Hepatocyte (in vitro differentiated cells): ENCODE results near the gene CDHR1. TPM values are rescaled to one million over a fixed set of nuclear protein-coding genes. Genes with fewer than 3 reads are reported as not detected.
"Not testable (repeated sequence)": the region's sequence is repeated elsewhere in the genome, so short reads cannot be mapped to it uniquely, and the experiment has no call there.

ENCODE experiments used
- DNase-seq: peaks from one replicate; pipeline ENCODE4 v3.0.0-alpha.2; 2016; ENCODE audit warnings: low spot score
- H2AFZ ChIP-seq: fragments of 200-600 bp; sonication (generic); 2 replicates; pipeline ENCODE4 v1.6.0; 2016; ENCODE audit warnings: antibody characterized with exemption, mild to moderate bottlenecking
- H3K27ac ChIP-seq: fragments of 200-600 bp; sonication (generic); 2 replicates; pipeline ENCODE4 v1.5.1; 2016; ENCODE audit warnings: mild to moderate bottlenecking
- H3K27me3 ChIP-seq: fragments of 200-600 bp; sonication (generic); 2 replicates; pipeline ENCODE4 v1.6.1; 2016
- H3K36me3 ChIP-seq: fragments of 200-600 bp; sonication (generic); replicated peaks from 2 replicates; pipeline ENCODE4 v1.5.1; 2016; ENCODE audit warnings: low read depth; ENCODE audit not compliant: insufficient read depth
- H3K4me1 ChIP-seq: fragments of 200-600 bp; sonication (generic); 2 replicates; pipeline ENCODE4 v1.5.1; 2016; ENCODE audit warnings: mild to moderate bottlenecking, moderate library complexity; ENCODE audit not compliant: insufficient read depth
- H3K4me2 ChIP-seq: fragments of 200-600 bp; sonication (generic); 2 replicates; pipeline ENCODE4 v1.6.0; 2016
- H3K4me3 ChIP-seq: fragments of 200-600 bp; sonication (generic); 2 replicates; pipeline ENCODE4 v1.5.1; 2016; ENCODE audit warnings: mild to moderate bottlenecking
- H3K79me2 ChIP-seq: fragments of 200-600 bp; sonication (generic); 2 replicates; pipeline ENCODE4 v1.6.0; 2017; ENCODE audit warnings: mild to moderate bottlenecking
- H3K9me2 ChIP-seq: fragments of 200-600 bp; sonication (generic); replicated peaks from 2 replicates; pipeline ENCODE4 v1.6.0; 2017; ENCODE audit warnings: mild to moderate bottlenecking; ENCODE audit not compliant: insufficient read depth
- H3K9me3 ChIP-seq: fragments of 200-600 bp; sonication (generic); 2 replicates; pipeline ENCODE4 v1.5.1; 2016; ENCODE audit warnings: low read depth, mild to moderate bottlenecking
- H4K20me1 ChIP-seq: fragments of 200-600 bp; sonication (generic); 2 replicates; pipeline ENCODE4 v1.6.0; 2016; ENCODE audit warnings: mild to moderate bottlenecking; ENCODE audit not compliant: insufficient read depth, poor library complexity, severe bottlenecking
- EZH2 ChIP-seq: fragments of 200-600 bp; sonication (generic); IDR thresholded peaks from 2 replicates; pipeline ENCODE4 v1.6.1; 2016; ENCODE audit warnings: antibody characterized with exemption, mild to moderate bottlenecking, borderline replicate concordance
- WGBS: methylation state at CpG from one replicate; pipeline ENCODE4 v1.1.6; 2016; ENCODE audit warnings: low lambda C conversion rate; ENCODE audit errors: missing lambda C conversion rate; 5-methylcytosine and 5-hydroxymethylcytosine counted together
- polyA plus RNA-seq: library from polyadenylated mRNA; unstranded; fragments of >200 nt; fragmentation: Nextera tagmentation; extraction: Ambion mirVana; gene quantifications from 2 replicates; pipeline ENCODE4 v1.2.1, GENCODE V29; 2016
- total RNA-seq: library from RNA; depleted of rRNA; stranded (reverse); fragments of >200 nt; gene quantifications from 2 replicates; pipeline ENCODE4 v1.2.3, GENCODE V29; 2014

CDHR1 gene
- total and polyA plus RNA-seq, 2 experiments from 2014 or later = 0.03 TPM; not detected in 1

DNA sequence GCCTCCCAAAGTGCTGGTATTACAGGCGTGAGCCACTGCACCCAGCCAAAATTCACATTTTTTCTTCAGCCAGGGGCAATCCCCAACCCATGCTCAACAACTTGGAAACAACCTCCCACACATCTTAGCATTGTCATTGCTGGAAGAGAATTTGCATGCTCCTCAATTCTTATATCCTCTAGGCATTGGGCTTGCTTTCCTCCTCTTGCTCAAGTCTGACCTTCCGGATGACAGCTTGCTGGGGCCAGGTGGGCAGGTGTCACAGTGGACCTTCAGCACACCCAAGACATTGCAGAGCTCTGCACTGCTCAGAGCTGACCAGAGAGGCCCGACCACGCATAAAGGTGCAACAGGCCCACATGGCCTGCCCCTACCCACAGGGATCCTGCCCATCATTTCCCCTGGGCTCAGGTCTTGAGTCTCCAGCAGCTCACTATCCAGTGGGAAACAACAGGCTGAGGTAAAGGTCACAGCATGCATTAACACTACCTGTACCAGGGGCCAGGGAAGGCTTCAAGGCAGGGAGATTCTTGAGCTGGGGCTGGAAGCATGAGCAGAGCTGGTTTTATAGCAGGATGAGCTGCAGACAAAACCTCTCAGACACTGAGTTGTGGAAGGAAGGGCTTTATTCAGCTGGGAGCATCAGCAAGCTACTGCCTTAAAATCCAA is 27.6 kb upstream of the CDHR1 start:
- Histone ChIP-seq H3K9me2 (no peaks in the 10 kb centered on the region), H3K4me3 (no peak overlapping the region), H3K9me3 (no peaks in the 10 kb centered on the region), H3K4me2 (no peak overlapping the region), H3K4me1 (no peaks in the 10 kb centered on the region), H3K36me3 (no peaks in the 10 kb centered on the region), H3K27me3 (peaks cover 12% of the 10 kb centered on the region), H4K20me1 (no peaks in the 10 kb centered on the region), H3K27ac (no peak overlapping the region), H2AFZ (no peak overlapping the region), H3K79me2 (no peaks in the 10 kb centered on the region)
- WGBS = 91% methylated on average over 4 of the region's 4 CpGs
- TF ChIP-seq EZH2 = no peak
- no peak for DNase-seq

- WGBS = 88% methylated on average over 2 of the region's 2 CpGs
These were observed 27.1 kb upstream of the CDHR1 start for GRCh38 chr10:84167289-84167653.

DNA sequence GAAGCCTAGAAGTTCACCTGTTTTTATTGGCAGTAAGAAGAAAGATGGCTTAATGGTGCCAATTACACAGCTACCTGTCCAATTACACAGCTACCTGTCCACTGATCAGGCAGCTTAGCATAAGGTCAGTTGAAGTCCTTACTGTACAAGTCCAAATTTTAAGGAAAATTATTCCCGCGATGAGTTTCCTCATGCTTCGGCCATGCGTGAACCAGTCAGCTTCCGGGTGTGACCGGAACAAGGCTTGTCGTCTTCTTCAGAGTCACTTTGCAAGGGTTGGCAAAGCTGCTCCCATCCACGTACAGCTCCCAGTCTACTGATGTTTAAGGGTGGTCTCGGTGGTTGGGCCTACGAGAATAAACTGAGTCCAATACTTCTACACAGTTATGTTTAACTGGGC is 26.0 kb upstream of the CDHR1 start:
- not testable (repeated sequence) for H3K4me1 ChIP-seq, H3K27ac ChIP-seq, H3K9me2 ChIP-seq, H3K79me2 ChIP-seq, H3K4me3 ChIP-seq, H4K20me1 ChIP-seq, DNase-seq, H3K9me3 ChIP-seq, H2AFZ ChIP-seq, H3K4me2 ChIP-seq, H3K36me3 ChIP-seq
- 92% methylated on average over 10 of the region's 10 CpGs for WGBS
- H3K27me3 ChIP-seq = peaks cover 12% of the 10 kb centered on the region

More at GRCh38 chr10:84167289-84167653, 27.1 kb upstream of the CDHR1 start:
- H3K27me3 ChIP-seq = peaks cover 12% of the 10 kb centered on the region
- H3K9me2 ChIP-seq, H4K20me1 ChIP-seq, H3K79me2 ChIP-seq, H3K36me3 ChIP-seq, H3K27ac ChIP-seq, DNase-seq, H2AFZ ChIP-seq, H3K4me3 ChIP-seq, H3K9me3 ChIP-seq, H3K4me1 ChIP-seq, H3K4me2 ChIP-seq: not testable (repeated sequence)

DNA sequence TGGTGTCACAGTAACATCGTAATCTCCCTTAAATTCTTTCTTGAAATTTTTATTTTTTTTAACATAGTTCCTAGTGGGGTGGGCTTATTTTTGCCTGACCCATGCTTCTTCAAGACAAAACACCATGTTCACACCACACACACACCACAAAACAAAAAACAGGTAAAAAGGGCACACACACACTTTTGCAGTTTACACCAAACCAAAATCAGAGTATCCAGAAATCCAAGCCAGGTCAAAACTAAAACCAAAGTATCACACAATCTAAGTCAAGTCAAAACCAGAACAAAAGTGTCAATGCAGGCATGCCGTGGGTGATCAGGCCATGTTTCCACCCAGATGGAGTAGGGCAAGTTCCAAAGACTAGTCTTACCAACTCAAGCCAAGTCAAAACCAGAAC is 23.1 kb upstream of the CDHR1 start:
- H4K20me1 ChIP-seq, H3K4me2 ChIP-seq, H3K4me3 ChIP-seq, H3K36me3 ChIP-seq, H2AFZ ChIP-seq, H3K9me2 ChIP-seq, H3K27me3 ChIP-seq, H3K9me3 ChIP-seq, H3K79me2 ChIP-seq, H3K27ac ChIP-seq, DNase-seq, H3K4me1 ChIP-seq: not testable (repeated sequence)
- WGBS = 97% methylated on average over 2 of the region's 2 CpGs

GRCh38 chr10:84171700-84172466 is 22.5 kb upstream of the CDHR1 start:
- H3K27me3 ChIP-seq, H4K20me1 ChIP-seq, H3K4me3 ChIP-seq, H3K9me3 ChIP-seq, H3K4me1 ChIP-seq, DNase-seq, H3K9me2 ChIP-seq, H2AFZ ChIP-seq, H3K4me2 ChIP-seq, H3K36me3 ChIP-seq, H3K79me2 ChIP-seq: not testable (repeated sequence)
- peak overlapping the region; percentile 20 for H3K27ac ChIP-seq
- WGBS = 89% methylated on average over 21 of the region's 21 CpGs
